Glutamatergic neuron (in vitro differentiated cells): ENCODE results near the gene VRK3. TPM values are rescaled to one million over a fixed set of nuclear protein-coding genes. Genes with fewer than 3 reads are reported as not detected.

ENCODE experiments used
- DNase-seq: peaks from one replicate; pipeline ENCODE4 v3.0.0; 2022
- H3K27ac Mint-ChIP-seq: one replicate; pipeline ENCODE4 v1.8.0; 2020; ENCODE audit warnings: mild to moderate bottlenecking, mixed read lengths, inconsistent platforms; ENCODE audit not compliant: unreplicated experiment
- H3K27me3 Mint-ChIP-seq: one replicate; pipeline ENCODE4 v1.8.0; 2020; ENCODE audit warnings: mild to moderate bottlenecking, moderate library complexity, mixed read lengths, inconsistent platforms; ENCODE audit not compliant: unreplicated experiment
- H3K36me3 Mint-ChIP-seq: one replicate; pipeline ENCODE4 v1.8.0; 2020; ENCODE audit warnings: mild to moderate bottlenecking, mixed read lengths, inconsistent platforms; ENCODE audit not compliant: unreplicated experiment
- H3K4me1 Mint-ChIP-seq: one replicate; pipeline ENCODE4 v1.8.0; 2020; ENCODE audit warnings: mild to moderate bottlenecking, low read depth, mixed read lengths, inconsistent platforms; ENCODE audit not compliant: unreplicated experiment
- H3K4me3 Mint-ChIP-seq: one replicate; pipeline ENCODE4 v1.8.0; 2020; ENCODE audit warnings: mild to moderate bottlenecking, mixed read lengths, inconsistent platforms; ENCODE audit not compliant: unreplicated experiment
- H3K9me3 Mint-ChIP-seq: one replicate; pipeline ENCODE4 v1.8.0; 2020; ENCODE audit warnings: mild to moderate bottlenecking, moderate library complexity, mixed read lengths, inconsistent platforms; ENCODE audit not compliant: unreplicated experiment
- CTCF ChIP-seq: fragments of 200-600 bp; sonication (generic); IDR thresholded peaks from one replicate; pipeline ENCODE4 v1.5.0; 2021; ENCODE audit not compliant: partially characterized antibody, unreplicated experiment
- total RNA-seq: library from RNA; stranded (reverse); fragmentation: NEBNext Ultra II Directional; extraction: Animal tissue kit (Norgen Biotek cat#: 25700); gene quantifications from one replicate; pipeline ENCODE4 v1.2.1, GENCODE V29; 2021; ENCODE audit not compliant: unreplicated experiment

VRK3 gene
- total RNA-seq, 1 donor from 2014 or later, result 44.5 TPM

GRCh38 chr19:49932041-49932451, 93.1 kb downstream of the VRK3 start:
- peak overlapping the region; percentile 61 for H3K4me3 Mint-ChIP-seq
- DNase-seq, result no peak
- no peak for TF ChIP-seq CTCF
- H3K27me3 Mint-ChIP-seq, result peaks cover 32% of the 10 kb centered on the region
- H3K4me1 Mint-ChIP-seq, result peaks cover 16% of the 10 kb centered on the region
- H3K9me3 Mint-ChIP-seq, result peaks cover 23% of the 10 kb centered on the region
- H3K27ac Mint-ChIP-seq, result peak overlapping the region; percentile 80
- peaks cover 8% of the 10 kb centered on the region for H3K36me3 Mint-ChIP-seq

GRCh38 chr19:49931293-49932040, 93.7 kb downstream of the VRK3 start:
- Mint-ChIP-seq H3K27ac (peak overlapping the region; percentile 80), H3K4me1 (peaks cover 16% of the 10 kb centered on the region), H3K9me3 (peaks cover 23% of the 10 kb centered on the region), H3K36me3 (peaks cover 8% of the 10 kb centered on the region), H3K27me3 (peaks cover 32% of the 10 kb centered on the region), H3K4me3 (peak overlapping the region; percentile 61)
- TF ChIP-seq CTCF, result no peak
- DNase-seq, result no peak

GRCh38 chr19:49930483-49931011, 94.6 kb downstream of the VRK3 start:
- Mint-ChIP-seq H3K36me3 (peaks cover 8% of the 10 kb centered on the region), H3K4me1 (peaks cover 16% of the 10 kb centered on the region), H3K27ac (peak overlapping the region; percentile 100), H3K9me3 (peaks cover 25% of the 10 kb centered on the region), H3K27me3 (peaks cover 32% of the 10 kb centered on the region), H3K4me3 (peak overlapping the region; percentile 99)
- no peak for TF ChIP-seq CTCF
- DNase-seq, result peak; percentile 51

- Mint-ChIP-seq H3K27ac (peak overlapping the region; percentile 100), H3K4me3 (peak overlapping the region; percentile 99), H3K4me1 (peaks cover 18% of the 10 kb centered on the region), H3K27me3 (peaks cover 32% of the 10 kb centered on the region), H3K36me3 (peaks cover 8% of the 10 kb centered on the region), H3K9me3 (peaks cover 25% of the 10 kb centered on the region)
- peak; percentile 13 for TF ChIP-seq CTCF
- DNase-seq, result peak; percentile 95
Measured at GRCh38 chr19:49929611-49930482, 95.3 kb downstream of the VRK3 start.
